A549 treated with DMSO at 1 μM for 4 hours (cell line): ENCODE measurements around the gene MYNN. TPM values are rescaled to one million over a fixed set of nuclear protein-coding genes. Genes with fewer than 3 reads are reported as not detected.

Experiments
- total RNA-seq: library from RNA; stranded (reverse); fragments of 200-300 nt; extraction: Qiagen RNA extraction; gene quantifications from 5 replicates; pipeline ENCODE4 v1.2.3, GENCODE V29; 2022; ENCODE audit warnings: low read depth

Gene MYNN
- total RNA-seq = 8.9 to 11.2 TPM (median 10.0 TPM) in 5 replicates

DNA sequence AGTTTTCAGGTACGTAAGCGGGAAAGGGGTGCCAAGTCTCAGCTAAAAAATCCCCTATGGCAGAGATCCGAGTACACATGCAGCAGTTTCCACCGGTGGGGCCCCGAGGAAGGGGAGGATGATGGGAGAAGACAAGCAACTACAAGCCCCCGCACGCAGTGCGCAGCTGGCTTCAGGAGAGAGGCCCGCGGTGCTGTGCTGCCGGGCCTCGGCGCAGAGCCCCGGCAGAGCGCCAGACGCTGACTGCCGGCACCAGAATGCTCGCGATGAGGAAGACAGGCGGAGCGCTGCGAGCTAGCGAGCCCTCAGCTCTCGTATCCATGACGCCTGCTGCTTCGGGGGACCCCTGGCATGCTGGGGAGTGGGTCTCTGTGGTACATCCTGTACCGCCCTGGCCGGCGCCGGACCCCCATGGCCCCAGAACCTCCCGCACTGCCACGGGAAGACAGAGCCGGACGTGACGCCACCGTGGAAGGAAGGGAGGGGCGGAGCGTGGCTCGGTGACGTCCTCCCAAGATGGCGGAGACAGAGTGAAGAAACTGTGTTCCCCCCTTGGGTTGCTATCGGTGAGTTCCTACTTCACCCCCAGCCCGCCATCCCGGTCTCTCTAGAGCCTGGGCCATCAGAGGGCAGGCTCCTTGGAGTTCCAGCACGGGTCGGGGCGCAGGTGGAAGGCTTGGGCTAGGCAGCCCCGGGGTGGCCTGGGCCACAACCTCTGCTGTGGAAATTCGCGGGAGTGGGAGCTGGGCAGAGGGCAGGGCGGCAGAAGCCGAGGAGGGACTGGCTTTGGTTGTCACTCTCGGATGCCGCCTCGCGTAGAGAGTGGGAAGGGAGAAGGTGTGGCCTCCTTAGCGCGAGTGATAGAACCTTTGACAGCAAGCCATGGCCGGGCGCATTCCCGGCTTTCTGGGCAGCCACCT, at the start of gene MYNN:
Gene MYNN (plus strand): TSS at position 500 of the 920 bp plus-strand sequence. CDS start 900 bp downstream, outside the sequence.

DNA sequence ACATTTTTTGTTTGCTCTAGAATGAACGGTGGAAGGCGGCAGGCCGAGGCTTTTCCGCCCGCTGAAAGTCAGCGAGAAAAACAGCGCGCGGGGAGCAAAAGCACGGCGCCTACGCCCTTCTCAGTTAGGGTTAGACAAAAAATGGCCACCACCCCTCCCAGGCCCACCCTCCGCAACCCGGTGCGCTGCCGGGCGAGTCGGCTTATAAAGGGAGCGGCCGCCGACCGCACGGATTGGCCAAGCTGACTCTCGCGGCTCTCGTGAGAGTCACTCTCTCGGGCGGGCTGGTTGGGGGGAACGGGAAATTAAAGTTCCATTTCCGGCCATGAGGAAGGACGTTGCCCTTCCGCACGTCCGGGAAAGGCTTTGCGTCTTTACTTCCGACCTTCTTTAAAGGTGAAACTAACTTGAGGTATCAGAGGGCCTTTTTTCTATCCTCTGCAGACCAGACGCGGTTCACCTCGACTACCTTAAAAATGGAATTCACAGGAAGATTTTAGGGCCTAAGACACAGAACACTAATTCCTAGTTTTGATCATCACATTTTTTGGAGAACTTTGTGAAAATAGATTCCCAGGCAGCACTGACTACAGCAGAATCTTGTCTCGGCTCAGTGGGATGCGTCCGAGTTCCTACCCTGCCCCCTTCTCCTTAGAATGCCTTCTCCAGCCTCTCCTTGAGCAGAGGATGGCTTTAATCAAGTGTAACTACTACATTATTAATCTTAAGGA, 8.1 kb upstream of the MYNN start, which contains the start of gene TERC:
Gene TERC (minus strand): TSS at position 179 of the 731 bp plus-strand sequence.

DNA sequence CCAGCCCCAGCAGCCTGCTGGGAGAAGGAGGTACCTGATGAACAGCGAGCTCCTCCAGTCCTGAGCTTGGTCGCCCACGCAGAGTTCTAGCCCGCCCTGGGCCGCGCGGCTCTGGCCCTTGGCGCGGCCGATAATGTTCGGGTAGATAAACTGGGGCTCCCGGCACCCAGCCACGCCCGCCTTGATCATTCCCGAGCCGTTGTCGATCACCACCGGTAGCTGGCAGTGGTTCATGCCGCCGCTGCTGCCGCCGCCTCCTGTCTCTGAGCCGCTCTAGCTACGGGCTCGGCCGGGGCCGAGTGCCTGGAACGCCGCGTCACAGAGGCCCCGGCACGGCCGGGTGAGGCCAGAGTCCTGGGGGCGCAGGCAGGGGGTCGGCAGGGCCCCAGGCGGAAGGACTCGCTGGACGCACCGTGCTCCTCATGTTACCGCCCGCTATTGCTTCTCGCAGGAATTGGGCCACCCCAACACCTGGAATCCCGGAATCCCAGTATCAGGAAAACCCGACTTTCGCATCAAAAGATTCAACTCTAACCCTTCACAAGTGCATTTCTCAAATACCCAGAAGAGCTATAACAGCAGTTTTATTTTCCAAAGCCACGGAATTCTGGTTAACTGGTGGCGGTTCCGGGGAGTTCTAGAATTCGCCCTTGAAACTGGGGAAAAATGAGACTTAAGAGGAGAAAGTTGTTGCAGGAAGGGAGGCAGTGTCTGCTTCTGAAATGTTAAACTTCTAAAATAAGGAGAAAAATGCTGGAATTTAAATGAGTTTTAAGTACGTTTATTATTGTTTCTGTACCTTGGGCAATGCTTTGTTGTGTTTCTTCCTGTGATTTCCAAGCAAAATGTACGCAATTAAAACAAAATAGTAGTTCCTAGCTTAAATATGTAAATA, 3.7 kb upstream of the MYNN start, which contains the start of gene ACTRT3:
Gene ACTRT3 (minus strand): TSS at position 275 of the 895 bp plus-strand sequence. CDS start 41 bp downstream, at position 234.

DNA sequence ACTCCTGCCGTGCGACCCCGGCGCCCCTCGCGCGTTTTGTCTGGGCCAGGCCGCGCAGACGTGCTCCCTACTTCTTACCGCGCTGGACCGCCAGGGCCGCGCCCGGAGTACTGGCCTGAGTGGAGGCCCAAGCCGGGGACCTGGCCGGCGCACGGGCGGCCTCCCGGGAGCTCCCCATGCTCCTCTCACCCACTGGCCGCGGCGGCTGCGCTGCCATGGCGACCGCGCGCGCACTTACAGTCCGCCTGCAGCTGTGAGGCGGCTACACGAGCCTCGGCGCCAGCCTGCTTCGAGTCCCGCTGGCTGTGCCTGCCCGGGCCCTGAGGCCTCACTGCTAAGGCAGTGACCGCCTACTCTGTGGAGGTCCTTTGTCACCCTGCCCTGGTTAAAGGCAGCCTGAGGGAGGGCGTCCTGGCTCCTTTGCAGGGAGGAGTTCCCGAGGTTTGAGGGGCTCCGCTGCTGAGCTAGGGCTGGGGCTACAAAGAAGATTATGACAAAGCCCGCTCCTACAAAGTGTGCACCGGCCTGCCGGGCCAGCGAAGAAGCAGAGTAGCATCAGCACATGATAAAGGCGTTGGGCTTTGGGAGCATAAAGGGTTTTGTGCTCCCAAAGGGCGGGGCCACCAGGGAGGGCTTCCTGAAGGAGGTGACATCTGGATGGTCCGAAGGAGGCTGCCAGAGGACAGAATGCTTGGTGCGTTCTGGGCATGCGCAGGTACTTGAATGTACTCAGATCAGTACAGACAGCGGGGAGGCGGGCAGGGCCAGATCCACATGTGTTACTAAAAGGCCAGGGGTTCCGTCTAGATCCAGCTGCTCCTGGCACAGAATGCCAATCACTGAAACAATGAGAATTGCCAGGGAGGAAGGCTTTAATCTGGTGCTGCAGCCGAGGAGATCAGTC, 39.4 kb downstream of the MYNN start, which contains the start of the genes LRRC34 and LRRIQ4:
Gene LRRC34 (minus strand): TSS at position 573 of the 904 bp plus-strand sequence. CDS start 356 bp downstream, at position 217.
Gene LRRIQ4 (plus strand): TSS at position 539 of the 904 bp plus-strand sequence. CDS start 9,052 bp downstream, outside the sequence.

Other genes starting within 250 kb of the MYNN start
- gene MECOM, start 109.7 kb upstream of the MYNN start, total RNA-seq = 0.06 TPM in 1 of 5 replicates, not detected in the others
- gene TERC, start 8.3 kb upstream of the MYNN start, total RNA-seq = 0.93 TPM in 1 of 5 replicates, not detected in the others
- gene ACTRT3, start 3.8 kb upstream of the MYNN start, total RNA-seq = 2.4 to 3.2 TPM (median 2.9 TPM) in 5 replicates
- not detected in 5 replicates for gene LRRIQ4, start 39.5 kb downstream of the MYNN start, total RNA-seq
- gene LRRC34, start 39.5 kb downstream of the MYNN start, total RNA-seq = not detected in 5 replicates
- gene LRRC31, start 96.5 kb downstream of the MYNN start, total RNA-seq = 0.05 TPM in 1 of 5 replicates, not detected in the others
- not detected in 5 replicates for gene SAMD7, start 138.2 kb downstream of the MYNN start, total RNA-seq
- gene SEC62, start 193.4 kb downstream of the MYNN start, total RNA-seq = 77.6 to 128 TPM (median 94.4 TPM) in 5 replicates